ENCODE results near the gene SYT9.

GRCh38 chr11:7487360-7487759 is 235.7 kb downstream of the SYT9 start:
- TF ChIP-seq CTCF (IDR thresholded peaks at IDR 0.05) (no peak), POLR2A (IDR thresholded peaks at IDR 0.05) (no peak)
